Activated T-cell treated with anti-CD3 and anti-CD28 coated beads, Interleukin-2, amount 50 U/mL, for 72 hours (primary cell): Measurements from ENCODE around the gene TTR. TPM values are rescaled to one million over a fixed set of nuclear protein-coding genes. Genes with fewer than 3 reads are reported as not detected.

Source experiments
- ATAC-seq, 2 donors: fragments of 150-1000 bp; cut with Tn5 transposase; replicated peaks in 1 of 2; 2 replicates each; pipeline ENCODE4 v1.10.0; 2021; ENCODE audit warnings: moderate library complexity in 2 of 2, mild to moderate bottlenecking in 1 of 2
- DNase-seq, 2 donors: peaks; one replicate each; pipeline ENCODE4 v3.0.0; 2021 to 2022; ENCODE audit warnings: mixed read lengths in 1 of 2
- H3K27ac Mint-ChIP-seq: one replicate; pipeline ENCODE4 v1.8.0; 2022; ENCODE audit warnings: mild to moderate bottlenecking, moderate library complexity, mixed read lengths
- H3K27me3 Mint-ChIP-seq: one replicate; pipeline ENCODE4 v1.8.0; 2022; ENCODE audit warnings: low read depth, mixed read lengths
- H3K36me3 Mint-ChIP-seq, 2 donors: one replicate each; pipeline ENCODE4 v1.8.0; 2022; ENCODE audit warnings: mixed read lengths in 2 of 2, mild to moderate bottlenecking in 1 of 2; ENCODE audit not compliant: insufficient read depth in 2 of 2
- H3K4me1 Mint-ChIP-seq: one replicate; pipeline ENCODE4 v1.8.0; 2022; ENCODE audit warnings: low read depth, mixed read lengths
- H3K4me3 Mint-ChIP-seq, 2 donors: one replicate each; pipeline ENCODE4 v1.8.0; 2022; ENCODE audit warnings: mild to moderate bottlenecking in 2 of 2, mixed read lengths in 2 of 2, moderate library complexity in 2 of 2
- H3K9me3 Mint-ChIP-seq, 2 donors: one replicate each; pipeline ENCODE4 v1.8.0; 2022; ENCODE audit warnings: mixed read lengths in 2 of 2
- total RNA-seq, 2 donors: library from RNA; stranded (reverse); gene quantifications; one replicate each; pipeline ENCODE4 v1.2.3, GENCODE V29; 2022

The TTR gene
- not detected for total RNA-seq

GRCh38 chr18:31591628-31592027, at the start of gene TTR:
TTR (plus strand) TSS chr18:31591877; CDS start chr18:31591903, 26 bp downstream.
- no peak within 1 kb of the TSS for H3K4me3 Mint-ChIP-seq
- no peak for DNase-seq
- H3K27ac Mint-ChIP-seq: no peak within 1 kb of the TSS
- H3K36me3 Mint-ChIP-seq: no peaks in the 10 kb centered on the region
- no peaks in the 10 kb centered on the region for H3K9me3 Mint-ChIP-seq
- H3K27me3 Mint-ChIP-seq: peaks cover 9% of the 10 kb centered on the region
- no peaks in the 10 kb centered on the region for H3K4me1 Mint-ChIP-seq
- ATAC-seq: no peak

- no peak overlapping the region for H3K27ac Mint-ChIP-seq
- no peak overlapping the region for H3K4me3 Mint-ChIP-seq
- no peaks in the 10 kb centered on the region for H3K36me3 Mint-ChIP-seq
- H3K9me3 Mint-ChIP-seq: no peaks in the 10 kb centered on the region
- no peaks in the 10 kb centered on the region for H3K27me3 Mint-ChIP-seq
- no peak for ATAC-seq
- peaks cover 4% of the 10 kb centered on the region for H3K4me1 Mint-ChIP-seq
- no peak for DNase-seq
These were observed 45.2 kb upstream of the TTR start for GRCh38 chr18:31546476-31546875.

- Mint-ChIP-seq H3K36me3 (no peaks in the 10 kb centered on the region), H3K27me3 (no peaks in the 10 kb centered on the region), H3K9me3 (no peaks in the 10 kb centered on the region), H3K4me1 (no peaks in the 10 kb centered on the region), H3K27ac (no peak overlapping the region), H3K4me3 (no peak overlapping the region)
- no peak for DNase-seq
- ATAC-seq: no peak
These were observed 42.8 kb upstream of the TTR start for GRCh38 chr18:31548853-31549252.

GRCh38 chr18:31549416-31549815, 42.3 kb upstream of the TTR start:
- no peak for DNase-seq
- ATAC-seq: no peak
- Mint-ChIP-seq H3K36me3 (no peaks in the 10 kb centered on the region), H3K4me3 (no peak overlapping the region), H3K27me3 (peaks cover 2% of the 10 kb centered on the region), H3K27ac (no peak overlapping the region), H3K4me1 (no peaks in the 10 kb centered on the region), H3K9me3 (no peaks in the 10 kb centered on the region)

GRCh38 chr18:31551883-31552282, 39.8 kb upstream of the TTR start:
- H3K4me3 Mint-ChIP-seq: no peak overlapping the region
- DNase-seq (no peak), ATAC-seq (no peak)
- H3K27ac Mint-ChIP-seq: no peak overlapping the region
- H3K27me3 Mint-ChIP-seq: peaks cover 7% of the 10 kb centered on the region
- H3K36me3 Mint-ChIP-seq: no peaks in the 10 kb centered on the region
- no peaks in the 10 kb centered on the region for H3K4me1 Mint-ChIP-seq
- no peaks in the 10 kb centered on the region for H3K9me3 Mint-ChIP-seq

GRCh38 chr18:31553800-31554199, 37.9 kb upstream of the TTR start:
- Mint-ChIP-seq H3K4me3 (no peak overlapping the region), H3K36me3 (no peaks in the 10 kb centered on the region), H3K27ac (no peak overlapping the region), H3K9me3 (no peaks in the 10 kb centered on the region), H3K4me1 (no peaks in the 10 kb centered on the region), H3K27me3 (peaks cover 7% of the 10 kb centered on the region)
- ATAC-seq (no peak), DNase-seq (no peak)

GRCh38 chr18:31554776-31555175, 36.9 kb upstream of the TTR start:
- ATAC-seq (no peak), DNase-seq (no peak)
- Mint-ChIP-seq H3K27ac (no peak overlapping the region), H3K36me3 (no peaks in the 10 kb centered on the region), H3K27me3 (peaks cover 7% of the 10 kb centered on the region), H3K4me3 (no peak overlapping the region), H3K9me3 (no peaks in the 10 kb centered on the region), H3K4me1 (no peaks in the 10 kb centered on the region)

- Mint-ChIP-seq H3K9me3 (no peaks in the 10 kb centered on the region), H3K27ac (no peak overlapping the region), H3K27me3 (peaks cover 7% of the 10 kb centered on the region), H3K4me1 (no peaks in the 10 kb centered on the region), H3K4me3 (no peak overlapping the region), H3K36me3 (no peaks in the 10 kb centered on the region)
- peak; percentile 42 to 57 for ATAC-seq
- peak; percentile 29 to 58 for DNase-seq
These were observed 35.5 kb upstream of the TTR start for GRCh38 chr18:31555971-31556747.

GRCh38 chr18:31557446-31557845, 34.2 kb upstream of the TTR start:
- H3K27ac Mint-ChIP-seq: no peak overlapping the region
- no peak for ATAC-seq
- H3K4me1 Mint-ChIP-seq: no peaks in the 10 kb centered on the region
- DNase-seq: no peak
- H3K36me3 Mint-ChIP-seq: no peaks in the 10 kb centered on the region
- H3K4me3 Mint-ChIP-seq: no peak overlapping the region
- no peaks in the 10 kb centered on the region for H3K9me3 Mint-ChIP-seq
- H3K27me3 Mint-ChIP-seq: peaks cover 7% of the 10 kb centered on the region

GRCh38 chr18:31558567-31558966, 33.1 kb upstream of the TTR start:
- Mint-ChIP-seq H3K27ac (no peak overlapping the region), H3K27me3 (peaks cover 7% of the 10 kb centered on the region), H3K4me1 (no peaks in the 10 kb centered on the region), H3K9me3 (no peaks in the 10 kb centered on the region), H3K36me3 (no peaks in the 10 kb centered on the region), H3K4me3 (no peak overlapping the region)
- DNase-seq (no peak), ATAC-seq (no peak)

GRCh38 chr18:31562726-31563125, 29.0 kb upstream of the TTR start:
- no peak overlapping the region for H3K27ac Mint-ChIP-seq
- DNase-seq (no peak), ATAC-seq (no peak)
- no peaks in the 10 kb centered on the region for H3K4me1 Mint-ChIP-seq
- peaks cover 7% of the 10 kb centered on the region for H3K27me3 Mint-ChIP-seq
- no peaks in the 10 kb centered on the region for H3K9me3 Mint-ChIP-seq
- H3K4me3 Mint-ChIP-seq: no peak overlapping the region
- H3K36me3 Mint-ChIP-seq: no peaks in the 10 kb centered on the region

GRCh38 chr18:31563778-31564177, 27.9 kb upstream of the TTR start:
- Mint-ChIP-seq H3K9me3 (no peaks in the 10 kb centered on the region), H3K27me3 (peaks cover 7% of the 10 kb centered on the region), H3K27ac (no peak overlapping the region), H3K4me1 (no peaks in the 10 kb centered on the region), H3K4me3 (no peak overlapping the region), H3K36me3 (no peaks in the 10 kb centered on the region)
- ATAC-seq (no peak), DNase-seq (no peak)

GRCh38 chr18:31565345-31565744, 26.3 kb upstream of the TTR start:
- ATAC-seq (no peak), DNase-seq (no peak)
- no peak overlapping the region for H3K27ac Mint-ChIP-seq
- no peak overlapping the region for H3K4me3 Mint-ChIP-seq
- no peaks in the 10 kb centered on the region for H3K9me3 Mint-ChIP-seq
- H3K4me1 Mint-ChIP-seq: no peaks in the 10 kb centered on the region
- peaks cover 7% of the 10 kb centered on the region for H3K27me3 Mint-ChIP-seq
- no peaks in the 10 kb centered on the region for H3K36me3 Mint-ChIP-seq
